DND-41 (cell line): Measurements from ENCODE around the gene SLC44A1.

ENCODE experiments used
- CTCF ChIP-seq: IDR thresholded peaks from 2 replicates; pipeline ENCODE4 v1.5.1; 2012; ENCODE audit warnings: borderline replicate concordance, low read length, moderate library complexity, mild to moderate bottlenecking; ENCODE audit not compliant: poor library complexity, severe bottlenecking; ENCODE audit errors: extremely low read depth
- EZH2 ChIP-seq: IDR thresholded peaks from 3 replicates; pipeline ENCODE4 v1.6.1; 2012; ENCODE audit warnings: borderline replicate concordance, low read depth, mild to moderate bottlenecking, moderate library complexity, low read length, inconsistent platforms; ENCODE audit not compliant: severe bottlenecking

- TF ChIP-seq CTCF (no peak), EZH2 (no peak)
These were observed 29.3 kb downstream of the SLC44A1 start for GRCh38 chr9:105273731-105274130.
